H4 (cell line): ENCODE results near the gene ZSCAN2. TPM values are rescaled to one million over a fixed set of nuclear protein-coding genes. Genes with fewer than 3 reads are reported as not detected.

Experiments used
- DNase-seq: peaks from one replicate; pipeline ENCODE4 v3.0.0-alpha.2; 2015; ENCODE audit warnings: low spot score
- total RNA-seq: library from RNA; depleted of rRNA; stranded (reverse); fragments of >200 nt; shearing (Covaris generic); gene quantifications from 2 replicates; pipeline ENCODE4 v1.2.3, GENCODE V29; 2014

The ZSCAN2 gene
- total RNA-seq, 1 experiment from 2014 or later, result 7.6 TPM

DNA sequence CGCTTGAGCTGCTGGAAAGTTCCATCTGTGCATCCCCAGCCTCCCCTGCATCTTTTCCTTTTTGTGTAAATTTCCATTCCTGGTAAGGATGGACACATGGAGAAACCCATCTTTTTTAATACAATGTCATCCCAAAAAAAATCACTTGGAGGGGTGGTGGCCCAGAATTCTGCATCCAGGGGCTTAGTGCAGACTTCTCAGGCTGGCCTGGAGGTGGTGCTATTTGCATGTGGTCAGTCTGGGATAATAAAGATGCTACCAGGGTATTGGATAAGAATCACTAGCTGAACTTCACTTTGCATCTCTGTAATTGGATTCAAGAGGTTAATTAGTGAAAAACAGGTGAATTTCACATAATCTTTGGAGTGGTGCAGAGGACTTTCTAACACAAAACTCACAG is 1.8 kb upstream of the ZSCAN2 start:
- DNase-seq, result peak; percentile 25

DNA sequence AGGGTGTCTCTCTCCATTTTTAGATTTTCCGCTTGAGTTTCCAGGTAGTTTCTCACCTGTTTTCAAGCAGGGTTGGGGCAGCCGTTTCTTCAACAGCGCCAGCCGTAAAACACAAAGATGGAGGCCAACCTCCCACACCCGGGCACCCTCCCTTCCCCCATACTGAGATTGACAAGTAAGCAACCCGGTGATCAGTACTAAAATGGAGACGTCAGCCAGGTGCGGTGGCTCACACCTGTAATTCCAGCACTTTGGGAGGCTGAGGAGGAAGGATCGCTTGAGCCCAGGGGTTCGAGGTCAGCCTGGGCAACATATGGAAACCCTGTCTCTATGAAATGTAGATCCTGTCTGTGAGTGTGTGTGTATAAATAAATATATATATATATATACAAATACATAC is 903 bp upstream of the ZSCAN2 start:
- no peak for DNase-seq

DNA sequence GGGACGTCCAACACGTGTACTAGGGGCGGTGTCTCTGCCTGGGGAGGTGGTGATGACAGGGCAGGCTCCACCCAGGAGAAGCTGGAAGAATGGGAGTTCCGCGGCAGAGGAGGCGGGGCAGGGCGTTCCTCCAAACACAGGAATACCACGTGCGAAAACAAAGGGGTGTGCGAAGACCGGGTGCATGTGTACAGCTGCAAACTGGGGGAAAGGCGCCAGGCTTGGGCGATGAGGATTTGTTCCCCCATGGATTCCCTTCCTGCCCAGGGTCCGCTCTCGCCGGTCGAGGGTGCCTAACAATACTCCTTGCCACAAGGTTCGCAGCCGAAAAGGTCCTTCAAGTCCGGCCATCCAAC is 500 bp upstream of the ZSCAN2 start:
- peak; percentile 90 for DNase-seq

DNA sequence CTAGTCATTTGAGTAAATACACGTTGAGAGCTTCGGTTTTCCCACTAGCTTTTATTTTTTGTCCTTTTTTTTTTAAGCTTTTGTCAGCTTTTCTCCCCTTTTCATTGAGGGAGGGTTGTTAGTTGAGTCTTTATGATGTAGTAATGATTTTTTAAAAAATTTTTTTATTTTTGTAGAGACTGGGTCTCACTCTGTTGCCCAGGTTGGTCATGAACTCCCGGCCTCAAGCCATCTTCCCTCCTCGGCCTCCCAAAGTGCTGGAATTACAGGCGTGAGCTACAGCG is 688 bp downstream of the ZSCAN2 start:
- no peak for DNase-seq

DNA sequence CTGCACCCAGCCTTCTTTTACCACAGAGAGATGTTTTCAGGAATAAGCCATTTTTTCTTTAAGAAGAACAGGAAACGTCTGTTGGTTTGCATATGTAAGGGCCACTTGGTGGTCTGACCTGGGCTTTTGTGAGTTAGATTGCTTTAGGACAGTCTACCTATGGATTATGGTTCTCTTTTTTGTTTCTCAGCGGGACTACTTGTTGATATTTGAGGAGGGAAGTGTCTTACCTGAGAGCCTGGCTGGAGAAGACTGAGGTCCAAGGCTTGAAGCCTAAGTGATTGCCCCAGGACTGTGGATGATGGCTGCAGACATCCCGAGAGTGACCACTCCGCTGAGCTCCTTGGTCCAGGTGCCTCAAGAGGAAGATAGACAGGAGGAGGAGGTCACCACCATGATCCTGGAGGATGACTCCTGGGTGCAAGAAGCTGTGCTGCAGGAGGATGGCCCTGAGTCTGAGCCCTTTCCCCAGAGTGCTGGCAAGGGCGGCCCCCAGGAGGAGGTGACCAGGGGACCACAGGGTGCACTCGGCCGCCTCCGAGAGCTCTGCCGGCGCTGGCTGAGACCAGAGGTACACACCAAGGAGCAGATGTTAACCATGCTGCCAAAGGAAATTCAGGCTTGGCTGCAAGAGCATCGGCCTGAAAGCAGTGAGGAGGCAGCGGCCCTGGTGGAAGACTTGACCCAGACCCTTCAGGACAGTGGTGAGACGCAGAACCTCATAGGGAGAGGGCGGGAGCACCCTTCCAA is 3.0 kb downstream of the ZSCAN2 start:
- DNase-seq, result no peak

DNA sequence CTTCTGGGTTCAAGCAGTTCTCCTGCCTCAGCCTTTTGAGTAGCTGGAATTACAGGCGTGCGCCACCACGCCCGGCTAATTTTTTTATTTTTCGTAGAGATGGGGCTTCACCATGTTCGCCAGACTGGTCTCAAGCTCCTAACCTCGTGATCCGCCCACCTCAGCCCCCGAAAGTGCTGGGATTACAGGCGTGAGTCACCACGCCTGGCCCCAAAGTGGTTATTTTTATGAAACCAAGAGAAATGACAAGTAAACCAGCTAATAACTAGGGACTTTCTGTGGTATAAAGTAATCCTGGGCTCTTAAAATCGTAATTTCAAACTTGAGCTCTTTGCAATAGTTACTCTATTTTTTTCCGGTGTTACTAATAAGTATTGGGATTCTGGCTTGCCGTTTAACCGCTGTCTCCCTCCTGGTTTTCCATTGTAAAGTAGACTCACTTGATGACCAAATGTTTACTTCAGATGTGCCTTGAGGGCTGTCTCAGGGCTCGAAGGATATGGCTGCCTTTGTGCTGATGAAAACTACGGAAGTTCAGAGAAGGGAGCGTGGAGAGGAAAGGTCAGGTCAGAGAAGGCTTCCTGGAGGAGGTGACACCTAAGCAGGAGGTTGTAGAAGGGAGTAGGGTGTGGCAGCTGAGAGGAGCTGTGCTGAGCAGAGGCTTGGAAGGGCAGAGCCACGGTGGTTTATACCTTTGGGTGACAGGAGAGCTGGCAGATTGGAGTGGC is 4.2 kb downstream of the ZSCAN2 start:
- DNase-seq, result peak; percentile 18

DNA sequence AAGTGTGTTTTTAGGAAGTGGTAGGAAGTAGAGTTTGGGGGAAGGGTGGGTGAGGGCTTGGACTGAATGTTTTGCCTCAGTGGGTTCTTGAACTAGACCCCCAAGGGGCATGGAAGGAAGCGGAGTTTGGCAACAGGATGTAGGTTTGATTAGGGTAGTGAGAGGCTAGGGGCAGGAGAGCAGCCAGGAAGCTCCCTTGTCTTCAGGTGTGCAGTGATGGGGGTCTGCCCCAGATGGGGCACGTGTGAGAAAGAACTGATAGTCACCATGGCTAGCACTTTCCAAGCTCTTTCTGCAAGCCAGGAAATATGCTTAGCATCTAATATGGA is 4.7 kb downstream of the ZSCAN2 start:
- DNase-seq, result no peak

DNA sequence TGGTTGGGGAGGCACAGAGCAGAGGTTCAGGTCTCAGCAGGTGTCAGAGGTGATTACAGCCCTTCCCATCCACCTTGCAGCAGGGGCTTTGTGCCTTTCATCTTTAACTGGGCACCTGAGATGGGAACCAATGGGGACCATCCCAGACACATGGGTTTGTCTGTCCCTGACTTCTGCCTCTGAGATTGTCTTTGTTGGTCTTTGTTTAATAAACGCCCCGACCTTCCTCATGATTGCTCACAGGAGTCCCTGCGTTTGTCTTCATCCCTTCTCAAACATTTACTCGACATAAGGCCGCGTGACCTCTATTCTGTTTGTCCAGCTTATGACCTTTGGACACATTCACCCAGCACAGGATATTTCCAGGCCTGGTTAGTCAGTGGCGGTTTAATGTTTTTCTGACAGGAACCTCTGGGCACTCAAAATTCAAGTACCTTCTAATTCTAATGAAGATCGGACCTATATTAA is 5.9 kb downstream of the ZSCAN2 start:
- DNase-seq, result no peak

DNA sequence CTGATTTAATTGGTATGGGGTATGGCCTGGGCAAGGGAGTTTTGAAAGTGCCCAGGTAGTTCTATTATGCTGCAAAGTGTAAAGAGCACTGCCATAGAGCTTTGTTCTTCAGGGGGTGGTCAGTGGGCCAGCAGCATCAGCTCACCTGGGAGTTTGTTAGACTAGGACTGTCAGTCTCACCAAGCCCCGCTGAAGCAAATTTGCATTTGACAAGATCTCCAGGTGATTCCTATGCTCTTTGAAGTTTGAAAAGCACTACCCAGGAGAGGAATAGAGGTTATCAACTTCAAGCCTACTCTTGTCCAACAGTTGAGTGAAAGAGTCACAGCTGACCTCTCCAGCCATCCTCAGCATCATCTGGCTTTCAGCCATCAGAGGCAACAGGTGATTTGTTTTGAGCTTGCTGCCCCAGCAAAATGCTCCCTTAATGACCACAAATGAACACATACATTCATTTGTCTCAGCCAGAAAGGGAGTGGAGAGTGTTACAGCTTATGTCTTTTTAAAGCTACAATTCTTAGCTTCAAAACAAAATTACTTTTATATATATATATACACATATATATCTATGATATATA is 8.0 kb downstream of the ZSCAN2 start:
- DNase-seq, result no peak

DNA sequence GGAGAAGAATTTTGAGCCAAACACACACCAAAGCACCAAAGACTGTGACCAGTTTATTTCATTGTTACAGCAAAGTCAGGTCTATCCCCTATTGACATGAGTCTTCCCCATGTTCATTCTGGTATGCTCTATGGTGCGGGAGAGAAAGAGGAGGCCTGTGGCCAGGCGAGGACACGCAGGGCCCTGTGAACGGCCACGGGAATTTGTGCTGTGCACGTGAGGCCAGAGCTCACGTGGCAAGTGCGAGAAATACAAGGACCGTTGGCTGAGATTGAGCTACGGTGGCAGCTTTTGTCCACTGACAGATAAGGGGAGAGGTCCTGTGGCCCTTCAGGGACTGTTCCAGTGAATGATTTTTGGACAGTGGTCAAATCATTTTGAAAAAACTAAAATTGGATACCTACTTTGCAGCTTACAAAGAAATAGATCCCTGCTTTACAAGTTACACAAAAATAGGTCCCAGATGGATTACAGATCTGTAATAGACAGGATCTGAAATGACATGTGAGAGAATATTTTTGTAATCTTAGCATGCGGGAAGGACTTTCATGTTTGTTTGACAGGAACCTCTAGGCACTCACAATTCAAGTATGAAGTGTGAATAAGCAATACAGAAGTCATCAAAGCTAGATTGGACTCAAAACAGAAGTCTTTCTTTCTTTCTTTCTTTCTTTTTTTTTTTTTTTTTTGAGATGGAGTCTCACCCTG is 9.2 kb downstream of the ZSCAN2 start:
- DNase-seq, result no peak

DNA sequence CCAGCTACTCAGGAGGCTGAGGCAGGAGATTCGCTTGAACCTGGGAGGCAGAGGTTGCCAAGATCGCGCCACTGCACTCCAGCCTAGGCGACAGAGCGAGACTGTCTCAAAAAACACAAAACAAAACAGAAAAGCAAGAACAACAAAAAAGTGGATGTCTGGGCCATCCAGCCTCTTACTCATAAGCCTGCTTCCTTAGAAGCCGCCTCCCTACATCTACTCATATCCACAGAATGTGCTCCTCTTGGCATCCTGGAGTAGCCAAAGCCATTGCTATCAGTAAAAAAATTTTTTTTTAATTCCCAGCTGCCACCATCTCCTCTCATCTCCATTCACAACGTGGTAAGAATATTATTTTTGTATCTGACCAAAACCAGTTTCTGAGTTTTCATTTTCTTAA is 10.8 kb downstream of the ZSCAN2 start:
- DNase-seq, result no peak

DNA sequence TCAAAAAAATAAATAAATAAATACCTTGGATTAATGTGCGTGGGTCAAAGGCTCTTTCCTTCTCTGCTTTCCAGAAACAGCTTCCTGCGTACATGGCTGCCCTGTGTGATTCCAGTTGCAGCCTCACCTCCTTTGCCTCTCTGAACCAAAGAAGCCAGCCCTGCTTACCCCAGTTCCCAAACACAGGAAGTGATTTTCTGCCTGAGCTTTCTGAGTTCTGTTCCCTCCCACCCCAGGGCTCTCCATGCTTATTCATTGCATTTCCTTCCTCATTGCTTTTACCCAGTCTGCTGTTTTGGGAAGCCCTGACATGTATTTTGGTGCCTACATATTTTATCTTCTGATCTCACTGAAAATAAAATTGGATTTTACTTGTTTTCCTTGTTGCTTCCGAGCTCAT is 15.4 kb downstream of the ZSCAN2 start:
- DNase-seq, result no peak

DNA sequence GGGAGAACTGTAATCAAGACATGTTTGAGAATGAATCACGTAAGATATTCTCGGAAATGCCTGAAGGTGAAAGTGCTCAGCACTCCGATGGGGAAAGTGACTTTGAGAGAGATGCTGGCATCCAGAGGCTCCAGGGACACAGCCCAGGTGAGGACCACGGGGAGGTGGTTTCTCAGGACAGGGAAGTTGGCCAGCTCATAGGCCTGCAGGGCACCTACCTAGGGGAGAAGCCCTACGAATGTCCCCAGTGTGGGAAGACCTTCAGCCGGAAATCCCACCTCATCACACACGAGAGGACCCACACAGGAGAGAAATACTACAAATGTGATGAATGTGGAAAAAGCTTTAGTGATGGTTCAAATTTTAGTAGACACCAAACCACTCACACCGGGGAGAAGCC is 19.8 kb downstream of the ZSCAN2 start:
- DNase-seq, result no peak

DNA sequence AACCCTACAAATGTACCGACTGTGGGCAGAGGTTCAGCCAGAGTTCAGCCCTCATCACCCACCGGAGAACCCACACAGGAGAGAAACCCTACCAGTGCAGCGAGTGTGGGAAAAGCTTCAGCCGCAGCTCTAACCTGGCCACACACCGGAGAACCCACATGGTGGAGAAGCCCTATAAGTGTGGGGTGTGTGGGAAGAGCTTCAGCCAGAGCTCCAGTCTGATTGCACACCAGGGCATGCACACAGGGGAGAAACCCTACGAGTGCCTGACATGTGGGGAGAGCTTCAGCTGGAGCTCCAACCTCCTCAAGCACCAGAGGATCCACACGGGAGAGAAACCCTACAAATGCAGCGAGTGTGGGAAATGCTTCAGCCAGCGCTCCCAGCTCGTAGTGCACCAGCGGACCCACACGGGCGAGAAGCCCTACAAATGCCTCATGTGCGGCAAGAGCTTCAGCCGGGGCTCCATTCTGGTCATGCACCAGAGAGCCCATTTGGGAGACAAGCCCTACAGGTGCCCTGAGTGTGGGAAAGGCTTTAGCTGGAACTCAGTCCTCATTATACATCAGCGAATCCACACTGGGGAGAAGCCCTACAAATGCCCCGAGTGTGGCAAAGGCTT is 20.7 kb downstream of the ZSCAN2 start:
- no peak for DNase-seq

DNA sequence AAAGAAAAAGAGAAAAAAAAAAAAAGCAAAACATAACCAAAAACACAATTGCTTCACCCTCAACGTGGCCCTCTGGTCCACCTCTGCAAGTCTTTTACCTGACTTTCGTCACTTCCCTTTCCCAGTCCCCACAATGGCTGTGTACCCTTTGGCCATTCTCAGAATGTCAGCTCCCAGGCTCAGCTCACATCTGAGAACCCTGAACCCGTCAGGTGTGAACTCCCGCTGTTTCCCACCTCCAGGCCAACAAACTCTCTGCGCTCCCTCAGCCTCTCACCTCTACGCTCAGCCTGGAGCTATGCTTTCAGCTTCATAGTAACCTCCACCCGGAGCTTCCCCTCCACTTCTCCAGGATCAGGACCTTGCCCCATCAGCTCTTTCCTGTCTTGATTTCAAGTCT is 23.6 kb downstream of the ZSCAN2 start:
- DNase-seq, result no peak

DNA sequence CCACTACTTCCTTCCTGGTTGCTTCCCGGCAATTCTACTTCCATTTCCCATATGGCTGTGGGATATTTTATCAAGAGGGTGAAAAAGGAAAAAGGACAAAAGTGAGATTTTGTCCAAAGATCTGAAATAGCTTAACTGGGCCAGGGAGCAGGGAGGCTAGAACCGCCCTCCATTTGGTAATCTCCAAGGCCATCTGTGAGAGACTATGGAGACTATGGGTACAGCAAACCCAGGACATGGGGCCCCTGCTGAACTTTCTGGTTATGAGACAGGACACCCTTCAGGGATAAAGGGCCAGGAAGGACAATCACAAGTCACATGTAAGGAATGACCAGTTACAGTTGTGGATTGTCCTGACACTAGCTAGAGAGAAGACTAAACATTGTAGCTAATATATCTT is 24.3 kb downstream of the ZSCAN2 start:
- DNase-seq, result no peak

DNA sequence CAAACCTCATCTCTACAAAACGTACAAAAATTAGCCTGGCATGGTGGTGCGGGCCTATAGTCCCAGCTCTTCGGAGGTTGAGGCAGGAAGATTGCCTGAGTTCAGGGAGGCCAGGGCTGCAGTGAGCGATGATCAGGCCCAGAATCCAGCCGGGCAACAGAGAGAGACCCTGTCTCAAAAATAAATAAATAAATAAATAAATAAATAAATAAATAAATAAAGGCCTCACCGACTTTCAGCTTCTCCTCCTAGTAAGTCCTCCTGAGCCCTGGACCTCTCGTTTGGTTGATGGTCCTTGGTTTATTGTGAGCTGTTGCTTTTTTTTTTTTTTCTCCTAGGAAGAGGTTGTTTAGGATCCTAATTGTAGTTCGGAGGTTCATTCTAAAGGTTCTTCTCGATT is 28.2 kb downstream of the ZSCAN2 start:
- DNase-seq, result no peak

DNA sequence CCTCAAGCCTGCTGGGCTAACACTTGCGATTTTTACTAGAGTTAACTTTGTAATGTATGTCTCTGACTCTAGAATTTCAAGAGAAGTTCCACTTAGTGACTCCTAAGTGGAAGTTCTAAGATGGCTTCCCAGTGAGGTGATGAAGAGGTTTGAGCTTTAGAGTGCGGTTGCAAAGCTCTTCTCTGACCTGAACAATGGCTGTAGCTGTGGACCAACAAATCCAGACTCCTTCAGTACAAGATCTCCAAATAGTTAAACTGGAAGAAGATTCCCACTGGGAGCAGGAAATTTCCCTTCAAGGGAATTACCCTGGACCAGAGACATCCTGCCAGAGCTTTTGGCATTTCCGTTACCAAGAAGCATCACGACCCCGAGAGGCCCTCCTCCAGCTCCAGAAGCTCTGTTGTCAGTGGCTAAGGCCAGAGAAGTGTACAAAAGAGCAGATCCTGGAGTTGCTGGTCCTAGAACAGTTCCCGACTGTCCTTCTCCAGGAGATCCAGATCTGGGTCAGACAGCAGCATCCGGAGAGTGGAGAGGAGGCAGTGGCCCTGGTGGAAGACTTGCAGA is 31.0 kb downstream of the ZSCAN2 start:
- no peak for DNase-seq

DNA sequence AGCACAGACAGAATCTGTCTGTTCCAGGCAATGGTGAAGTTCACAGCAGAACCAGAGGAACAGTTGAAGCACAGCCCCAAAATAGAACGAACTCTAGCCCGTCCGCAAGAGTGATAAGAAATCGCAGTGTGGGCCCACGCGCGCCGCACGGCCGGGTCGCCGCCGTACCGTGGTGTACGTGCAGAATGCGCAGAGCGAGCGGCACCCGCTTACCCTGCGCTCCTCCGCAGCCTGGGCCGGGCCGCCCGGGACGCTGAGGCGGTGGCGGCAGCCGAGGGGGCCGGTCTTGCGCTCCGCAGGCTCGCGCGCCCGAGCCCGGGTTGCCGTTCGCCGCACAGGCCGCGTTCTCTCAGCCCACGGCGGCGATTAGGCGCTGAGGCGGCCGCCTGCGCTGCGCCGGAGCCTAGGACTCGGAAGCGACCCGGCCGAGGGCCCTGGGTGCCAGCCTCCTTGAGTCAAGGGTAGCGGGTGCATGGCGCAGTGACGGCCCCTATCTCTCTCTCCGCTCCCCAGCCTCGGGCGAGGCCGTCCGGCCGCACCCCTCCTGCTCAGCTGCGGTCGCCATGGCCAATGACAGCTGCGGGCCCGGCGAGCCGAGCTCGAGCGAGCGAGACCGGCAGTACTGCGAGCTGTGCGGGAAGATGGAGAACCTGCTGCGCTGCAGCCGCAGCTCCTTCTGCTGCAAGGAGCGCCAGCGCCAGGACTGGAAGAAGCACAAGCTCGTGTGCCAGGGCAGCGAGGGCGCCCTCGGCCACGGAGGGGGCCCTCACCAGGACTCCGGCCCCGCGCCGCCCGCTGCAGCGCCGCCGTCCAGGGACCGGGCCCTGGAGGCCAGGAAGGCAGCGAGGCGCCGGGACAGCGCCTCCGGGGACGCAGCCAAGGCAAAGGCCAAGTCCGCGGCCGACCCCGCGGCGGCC is 32.8 kb downstream of the ZSCAN2 start:
- no peak for DNase-seq

DNA sequence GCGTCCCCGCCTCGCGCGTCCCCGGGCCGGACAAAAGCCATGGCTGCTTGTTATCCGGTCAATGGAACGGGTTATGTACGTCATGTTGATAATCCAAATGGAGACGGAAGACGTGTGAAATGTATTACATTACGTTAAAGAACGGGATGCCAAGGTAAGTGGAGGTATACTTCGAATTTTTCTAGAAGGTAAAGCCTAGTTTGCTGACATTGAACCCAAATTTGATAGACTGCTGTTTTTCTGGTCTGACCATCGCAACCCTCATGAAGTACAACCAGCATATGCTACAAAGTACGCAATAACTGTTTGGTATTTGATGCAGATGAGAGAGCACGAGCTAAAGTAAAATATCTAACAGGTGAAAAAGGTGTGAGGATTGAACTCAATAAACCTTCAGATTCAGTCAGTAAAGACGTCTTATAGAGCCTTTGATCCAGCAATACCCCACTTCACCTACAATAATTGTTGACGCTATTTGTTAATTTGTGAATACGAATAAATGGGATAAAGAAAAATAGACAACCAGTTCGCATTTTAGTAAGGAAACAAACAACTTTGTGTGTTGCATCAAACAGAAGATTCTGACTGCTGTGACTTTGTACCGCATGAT is 33.5 kb downstream of the ZSCAN2 start:
- DNase-seq, result no peak

DNA sequence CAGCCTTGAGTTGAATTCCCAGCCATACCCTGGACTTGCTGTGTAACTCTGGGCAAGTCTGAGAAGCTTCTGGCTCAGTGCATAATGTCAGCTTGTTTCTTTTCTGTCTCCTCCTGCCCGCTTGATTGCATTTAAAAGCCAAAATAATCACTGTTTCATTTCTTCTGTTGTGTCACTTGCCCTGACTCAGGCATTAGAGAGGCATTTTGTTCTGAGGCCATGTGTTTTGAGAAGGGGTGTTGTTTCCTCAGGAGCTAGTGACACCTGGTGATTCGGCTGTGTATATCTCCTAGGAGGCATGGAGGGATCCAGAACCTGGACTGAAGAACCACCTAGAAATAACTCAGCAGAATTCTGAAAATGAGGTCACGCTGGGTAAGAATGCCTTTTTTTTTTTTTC is 37.3 kb downstream of the ZSCAN2 start:
- DNase-seq, result peak; percentile 28
